B cell (primary cell): ENCODE data around the gene SLC16A2. TPM values are rescaled to one million over a fixed set of nuclear protein-coding genes. Genes with fewer than 3 reads are reported as not detected.

ENCODE experiments used
- ATAC-seq: fragments of 200-7000 bp; cut with Tn5 transposase; one replicate; pipeline ENCODE4 v1.10.0; 2021; ENCODE audit warnings: low read depth, mild to moderate bottlenecking, moderate number of reproducible peaks, moderate library complexity
- CTCF ChIA-PET: fragments of 350-600 bp; sonication (Branson Sonifier 250); formaldehyde crosslinking; loops from one replicate; lab custom pipeline; 2021; ENCODE audit warnings: antibody characterized with exemption, inconsistent platforms; lab: Charles Lee
- POLR2A ChIA-PET: fragments of 350-600 bp; sonication (Branson Sonifier 250); formaldehyde crosslinking; loops from one replicate; lab custom pipeline; 2021; ENCODE audit warnings: antibody characterized with exemption; lab: Charles Lee
- DNase-seq: peaks from one replicate; pipeline ENCODE4 v3.0.0; 2013
- H2AFZ ChIP-seq: 2 replicates; pipeline ENCODE4 v1.6.1; 2012; ENCODE audit warnings: mild to moderate bottlenecking, low read depth, low read length; ENCODE audit not compliant: insufficient read depth, poor library complexity, severe bottlenecking
- H3K27ac ChIP-seq, 2 donors: 1 replicate in 1 of 2; 2 replicates in 1 of 2; pipeline ENCODE4 v1.5.1; 2012 to 2013; ENCODE audit warnings: low read length in 2 of 2, mild to moderate bottlenecking in 2 of 2, moderate library complexity in 1 of 2
- H3K27me3 ChIP-seq, 4 experiments: fragments of 200-600 bp in 1 of 4; sonication (generic) in 1 of 4; replicated peaks in 1 of 4; 1 replicate in 2 of 4; 2 replicates in 2 of 4; pipeline versions ENCODE4 v1.6.1 to v1.7.0; 2013 to 2016; ENCODE audit warnings: low read length in 3 of 4, mild to moderate bottlenecking in 2 of 4, mixed read lengths in 1 of 4, moderate library complexity in 1 of 4; ENCODE audit not compliant: insufficient read depth in 4 of 4, control insufficient read depth in 3 of 4; ENCODE audit errors: control extremely low read depth in 1 of 4
- H3K36me3 ChIP-seq, 2 experiments: replicated peaks in 1 of 2; 1 replicate in 1 of 2; 2 replicates in 1 of 2; pipeline versions ENCODE4 v1.6.1 to v1.7.1; 2013; ENCODE audit warnings: low read length in 1 of 2; ENCODE audit not compliant: insufficient read depth in 2 of 2, control insufficient read depth in 1 of 2; ENCODE audit errors: control extremely low read depth in 1 of 2, extremely low read depth in 1 of 2
- H3K4me1 ChIP-seq, 2 donors: fragments of 200-600 bp in 1 of 2; sonication (generic) in 1 of 2; 1 replicate in 1 of 2; 2 replicates in 1 of 2; pipeline versions ENCODE4 v1.5.1 to v1.6.1; 2013 to 2017; ENCODE audit warnings: low read length in 2 of 2; ENCODE audit not compliant: control insufficient read depth in 2 of 2, insufficient read depth in 2 of 2
- H3K4me2 ChIP-seq: replicated peaks from 2 replicates; pipeline ENCODE3; 2012; ENCODE audit warnings: mild to moderate bottlenecking, low read depth, low read length; ENCODE audit not compliant: poor library complexity, severe bottlenecking
- H3K4me3 ChIP-seq, 5 experiments: fragments of 200-600 bp in 1 of 5; sonication (generic) in 1 of 5; 1 replicate in 3 of 5; 2 replicates in 2 of 5; pipeline versions ENCODE4 v1.5.1 to v1.7.0; 2011 to 2016; ENCODE audit warnings: low read length in 4 of 5, mild to moderate bottlenecking in 4 of 5, low read depth in 2 of 5, control low read depth in 1 of 5, moderate library complexity in 1 of 5; ENCODE audit not compliant: insufficient read depth in 1 of 5; ENCODE audit errors: control extremely low read depth in 1 of 5, extremely low read depth in 1 of 5
- H3K79me2 ChIP-seq: fragments of 200-600 bp; sonication (generic); one replicate; pipeline ENCODE4 v1.6.0; 2016; ENCODE audit warnings: low read length; ENCODE audit not compliant: control insufficient read depth, insufficient read depth
- H3K9ac ChIP-seq: fragments of 200-600 bp; sonication (generic); 2 replicates; pipeline ENCODE4 v1.6.1; 2017; ENCODE audit warnings: mild to moderate bottlenecking, low read length, moderate library complexity
- H3K9me3 ChIP-seq, 3 donors: one replicate each; pipeline versions ENCODE4 v1.6.1 to v1.7.1; 2013; ENCODE audit warnings: low read length in 2 of 3; ENCODE audit not compliant: control insufficient read depth in 2 of 3, insufficient read depth in 1 of 3; ENCODE audit errors: control extremely low read depth in 1 of 3
- H4K20me1 ChIP-seq: 2 replicates; pipeline ENCODE4 v1.6.0; 2012; ENCODE audit warnings: mild to moderate bottlenecking, low read length; ENCODE audit not compliant: insufficient read depth, control insufficient read depth, poor library complexity, severe bottlenecking
- H3K27ac Mint-ChIP-seq: one replicate; pipeline ENCODE4 v1.8.0; 2021; ENCODE audit warnings: mixed read lengths
- H3K27me3 Mint-ChIP-seq: one replicate; pipeline ENCODE4 v1.8.0; 2021; ENCODE audit warnings: mixed read lengths
- H3K4me1 Mint-ChIP-seq: one replicate; pipeline ENCODE4 v1.8.0; 2021; ENCODE audit warnings: mixed read lengths
- H3K4me3 Mint-ChIP-seq: one replicate; pipeline ENCODE4 v1.8.0; 2021; ENCODE audit warnings: mixed read lengths
- H3K9me3 Mint-ChIP-seq: one replicate; pipeline ENCODE4 v1.8.0; 2022; ENCODE audit warnings: mixed read lengths; ENCODE audit not compliant: insufficient read depth
- CTCF ChIP-seq: fragments of 200-600 bp; IDR thresholded peaks from one replicate; pipeline ENCODE4 v1.8.0; 2022; ENCODE audit warnings: antibody characterized with exemption, mild to moderate bottlenecking
- EZH2 ChIP-seq: IDR thresholded peaks from 2 replicates; pipeline ENCODE4 v1.6.1; 2012; ENCODE audit warnings: borderline replicate concordance, low read depth, mild to moderate bottlenecking, moderate library complexity, low read length; ENCODE audit not compliant: insufficient read depth, poor library complexity, severe bottlenecking
- WGBS: methylation state at CpG from one replicate; pipeline ENCODE4 v1.1.5; 2013; ENCODE audit warnings: missing lambda C conversion rate; ENCODE audit not compliant: insufficient coverage; 5-methylcytosine and 5-hydroxymethylcytosine counted together
- intact Hi-C: fragments of 100-400 bp; cut with micrococcal nuclease; formaldehyde crosslinking; loops from one replicate; pipeline ENCODE4 v1.10.0; 2022
- polyA plus RNA-seq: library from polyadenylated mRNA; depleted of rRNA; stranded (reverse); fragments of >200 nt; gene quantifications from 2 replicates; pipeline ENCODE4 v1.2.3, GENCODE V29; 2012
- total RNA-seq, 2 donors: library from RNA; stranded (reverse); fragments of 120-200 nt in 1 of 2; gene quantifications; 1 replicate in 1 of 2; 2 replicates in 1 of 2; pipeline versions ENCODE4 v1.2.3 to v1.2.4, GENCODE V29; 2013 to 2022

SLC16A2 gene
- total and polyA plus RNA-seq, 2 donors (not counting 1 experiment from before 2014, with no cell fraction given), result not detected

DNA sequence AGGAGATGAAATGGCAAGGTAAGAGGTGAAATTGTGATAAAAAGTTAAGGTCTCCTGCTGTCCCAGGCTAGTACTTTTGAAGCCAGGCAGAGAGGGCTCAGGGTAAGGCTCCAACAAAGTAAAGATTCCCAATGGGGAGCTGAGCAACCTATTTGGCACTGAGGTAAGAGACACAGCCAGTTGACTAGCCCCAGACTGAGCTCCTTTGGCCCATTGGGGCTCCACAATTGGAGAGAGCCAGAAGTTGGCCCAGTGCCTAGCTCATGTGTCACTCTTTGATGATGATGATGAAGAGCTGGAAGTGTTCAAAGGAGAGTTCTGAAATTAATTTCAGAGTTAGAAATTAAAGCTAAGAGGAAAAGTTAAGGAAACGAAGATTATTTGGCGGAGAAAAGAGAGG lies 98.6 kb downstream of the SLC16A2 start:
- H4K20me1 ChIP-seq, result no peaks in the 10 kb centered on the region
- TF ChIP-seq CTCF (no peak), EZH2 (no peak)
- no CpG with 5 or more reads among the region's 2 CpGs for WGBS
- H3K27ac ChIP-seq, result no peak overlapping the region
- Mint-ChIP-seq H3K9me3 (no peaks in the 10 kb centered on the region), H3K4me1 (no peaks in the 10 kb centered on the region), H3K27me3 (no peaks in the 10 kb centered on the region), H3K27ac (no peak overlapping the region), H3K4me3 (no peak overlapping the region)
- intact Hi-C loops, result no loop called here
- ChIA-PET POLR2A (no interaction called here), CTCF (no interaction called here)
- H3K4me2 ChIP-seq, result no peak overlapping the region
- DNase-seq, result no peak
- H2AFZ ChIP-seq, result no peak overlapping the region
- H3K27me3 ChIP-seq, result no peaks in the 10 kb centered on the region
- no peaks in the 10 kb centered on the region for H3K36me3 ChIP-seq
- no peak overlapping the region for H3K9ac ChIP-seq
- H3K4me3 ChIP-seq, result no peak overlapping the region
- H3K9me3 ChIP-seq, result no peaks in the 10 kb centered on the region
- no peak for ATAC-seq
- H3K79me2 ChIP-seq, result no peaks in the 10 kb centered on the region
- no peaks in the 10 kb centered on the region for H3K4me1 ChIP-seq

- H3K27ac Mint-ChIP-seq, result no peak overlapping the region
- POLR2A ChIA-PET, result no interaction called here
These were observed 99.0 kb downstream of the SLC16A2 start for GRCh38 chrX:74520291-74520690.

More at GRCh38 chrX:74520291-74520690, 99.0 kb downstream of the SLC16A2 start:
- Mint-ChIP-seq H3K4me3 (no peak overlapping the region), H3K27me3 (no peaks in the 10 kb centered on the region), H3K4me1 (no peaks in the 10 kb centered on the region), H3K9me3 (no peaks in the 10 kb centered on the region)
- Histone ChIP-seq H4K20me1 (no peaks in the 10 kb centered on the region), H2AFZ (no peak overlapping the region), H3K36me3 (no peaks in the 10 kb centered on the region), H3K27ac (no peak overlapping the region), H3K79me2 (no peaks in the 10 kb centered on the region), H3K27me3 (no peaks in the 10 kb centered on the region), H3K9me3 (no peaks in the 10 kb centered on the region), H3K4me1 (no peaks in the 10 kb centered on the region), H3K4me3 (no peak overlapping the region), H3K9ac (no peak overlapping the region), H3K4me2 (no peak overlapping the region)
- intact Hi-C loops, result no loop called here
- CTCF ChIA-PET, result interaction anchor here (1.0 kb wide), 1 partner anchor 28 kb away, joined by 3 read pairs; no protein-coding TSS in a partner anchor
- ATAC-seq (no peak), DNase-seq (no peak)
- WGBS, result 100% methylated on average over 1 of the region's 3 CpGs
- TF ChIP-seq EZH2 (no peak), CTCF (no peak)
